GM18867 (cell line): Measurements from ENCODE around the gene IDH3G.
A peak's percentile ranks its signal among the peaks of the same experiment; 100 is the strongest.

Experiments
- ATAC-seq: cut with Tn5 transposase; IDR thresholded peaks from one replicate; pipeline ENCODE4 v1.9.1; 2021; ENCODE audit warnings: mild to moderate bottlenecking, moderate library complexity; ENCODE audit not compliant: unreplicated experiment

The IDH3G gene

GRCh38 chrX:153773741-153774575 is 20.2 kb downstream of the IDH3G start:
- ATAC-seq, result no peak

GRCh38 chrX:153773218-153773611 is 21.0 kb downstream of the IDH3G start:
- no peak for ATAC-seq

- no peak for ATAC-seq
Observed at GRCh38 chrX:153772316-153773217, 21.6 kb downstream of the IDH3G start.

- ATAC-seq, result no peak
Observed at GRCh38 chrX:153771415-153772315, 22.5 kb downstream of the IDH3G start.

- ATAC-seq, result no peak
Observed at GRCh38 chrX:153770601-153771414, 23.4 kb downstream of the IDH3G start.

GRCh38 chrX:153769865-153770600 is 24.1 kb downstream of the IDH3G start:
- ATAC-seq, result no peak

- no peak for ATAC-seq
Observed at GRCh38 chrX:153769158-153769864, 24.9 kb downstream of the IDH3G start.

- ATAC-seq, result no peak
Observed at GRCh38 chrX:153768311-153769157, 25.6 kb downstream of the IDH3G start.

- no peak for ATAC-seq
Observed at GRCh38 chrX:153767674-153768055, 26.5 kb downstream of the IDH3G start.

- ATAC-seq, result no peak
Observed at GRCh38 chrX:153766871-153767673, 27.1 kb downstream of the IDH3G start.

- no peak for ATAC-seq
Observed at GRCh38 chrX:153766098-153766817, 27.9 kb downstream of the IDH3G start.

- no peak for ATAC-seq
Observed at GRCh38 chrX:153765138-153766079, 28.8 kb downstream of the IDH3G start.

- no peak for ATAC-seq
Observed at GRCh38 chrX:153764786-153765137, 29.4 kb downstream of the IDH3G start.

- ATAC-seq, result peak; percentile 76
Observed at GRCh38 chrX:153763989-153764755, 30.0 kb downstream of the IDH3G start, which contains the start of gene PLXNB3. Gene PLXNB3 (plus strand): TSS chrX:153764249. CDS start chrX:153765536, 1,287 bp downstream.
